ENCODE measurements around the gene JAZF1.

- TF ChIP-seq, protein P1, sequence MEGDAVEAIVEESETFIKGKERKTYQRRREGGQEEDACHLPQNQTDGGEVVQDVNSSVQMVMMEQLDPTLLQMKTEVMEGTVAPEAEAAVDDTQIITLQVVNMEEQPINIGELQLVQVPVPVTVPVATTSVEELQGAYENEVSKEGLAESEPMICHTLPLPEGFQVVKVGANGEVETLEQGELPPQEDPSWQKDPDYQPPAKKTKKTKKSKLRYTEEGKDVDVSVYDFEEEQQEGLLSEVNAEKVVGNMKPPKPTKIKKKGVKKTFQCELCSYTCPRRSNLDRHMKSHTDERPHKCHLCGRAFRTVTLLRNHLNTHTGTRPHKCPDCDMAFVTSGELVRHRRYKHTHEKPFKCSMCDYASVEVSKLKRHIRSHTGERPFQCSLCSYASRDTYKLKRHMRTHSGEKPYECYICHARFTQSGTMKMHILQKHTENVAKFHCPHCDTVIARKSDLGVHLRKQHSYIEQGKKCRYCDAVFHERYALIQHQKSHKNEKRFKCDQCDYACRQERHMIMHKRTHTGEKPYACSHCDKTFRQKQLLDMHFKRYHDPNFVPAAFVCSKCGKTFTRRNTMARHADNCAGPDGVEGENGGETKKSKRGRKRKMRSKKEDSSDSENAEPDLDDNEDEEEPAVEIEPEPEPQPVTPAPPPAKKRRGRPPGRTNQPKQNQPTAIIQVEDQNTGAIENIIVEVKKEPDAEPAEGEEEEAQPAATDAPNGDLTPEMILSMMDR (IDR thresholded peaks at IDR 0.05) = no peak
- TF ChIP-seq EZH2 (IDR thresholded peaks at IDR 0.05; ENCODE audit: borderline replicate concordance, insufficient read depth, low read depth, low read length, poor library complexity, severe bottlenecking) = no peak
Observed at GRCh38 chr7:28191751-28192150, 11.2 kb upstream of the JAZF1 start.

Data from B cell (primary cell).